ENCODE measurements around the gene MAGEB6.
"Not testable (repeated sequence)": the region's sequence is repeated elsewhere in the genome, so short reads cannot be mapped to it uniquely, and the experiment has no call there.

The MAGEB6 gene

GRCh38 chrX:26192204-26192603, at the start of gene MAGEB6:
TSS of gene MAGEB6 (plus strand) at chrX:26192440. CDS start at chrX:26193847, 1,407 bp downstream.
- no peak for TF ChIP-seq CTCF (conservative IDR thresholded peaks at IDR 0.05; ENCODE audit: low read depth, low read length)
- H3K4me3 ChIP-seq (ENCODE audit: low read depth, low read length): no peak within 1 kb of the TSS
- no peak for DNase-seq (ENCODE audit: low read depth)

GRCh38 chrX:26146024-26146423, 46.2 kb upstream of the MAGEB6 start:
- no peak for DNase-seq (ENCODE audit: low read depth)
- no peak overlapping the region for H3K4me3 ChIP-seq (ENCODE audit: low read depth, low read length)
- no peak for TF ChIP-seq CTCF (conservative IDR thresholded peaks at IDR 0.05; ENCODE audit: low read depth, low read length)

GRCh38 chrX:26160301-26160700, 31.9 kb upstream of the MAGEB6 start, which contains the start of gene MAGEB6B:
TSS of gene MAGEB6B (plus strand) at chrX:26160601. CDS start at chrX:26160601, 0 bp downstream.
- no peak for DNase-seq (ENCODE audit: low read depth)
- TF ChIP-seq CTCF (conservative IDR thresholded peaks at IDR 0.05; ENCODE audit: low read depth, low read length): no peak
- no peak within 1 kb of the TSS for H3K4me3 ChIP-seq (ENCODE audit: low read depth, low read length)

GRCh38 chrX:26203561-26203960, 11.3 kb downstream of the MAGEB6 start:
- TF ChIP-seq CTCF (conservative IDR thresholded peaks at IDR 0.05; ENCODE audit: low read depth, low read length): no peak
- no peak overlapping the region for H3K4me3 ChIP-seq (ENCODE audit: low read depth, low read length)
- no peak for DNase-seq (ENCODE audit: low read depth)

- not testable (repeated sequence) for H3K4me3 ChIP-seq (ENCODE audit: low read depth, low read length); DNase-seq (ENCODE audit: low read depth)
These were observed 12.5 kb downstream of the MAGEB6 start for GRCh38 chrX:26204717-26205116.

- no peak for TF ChIP-seq CTCF (conservative IDR thresholded peaks at IDR 0.05; ENCODE audit: low read depth, low read length)
- H3K4me3 ChIP-seq (ENCODE audit: low read depth, low read length): no peak overlapping the region
- DNase-seq (ENCODE audit: low read depth): no peak
These were observed 15.8 kb downstream of the MAGEB6 start for GRCh38 chrX:26208012-26208411.

GRCh38 chrX:26215869-26216268, 23.6 kb downstream of the MAGEB6 start, which contains the start of gene MAGEB5:
TSS of gene MAGEB5 (plus strand) at chrX:26216169. CDS start at chrX:26217302, 1,133 bp downstream.
- no peak for TF ChIP-seq CTCF (conservative IDR thresholded peaks at IDR 0.05; ENCODE audit: low read depth, low read length)
- no peak for DNase-seq (ENCODE audit: low read depth)
- H3K4me3 ChIP-seq (ENCODE audit: low read depth, low read length): no peak within 1 kb of the TSS
